Lung (tissue), 12 donors: ENCODE data around the gene SUGP1. TPM values are rescaled to one million over a fixed set of nuclear protein-coding genes. Genes with fewer than 3 reads are reported as not detected.

Source experiments
- ATAC-seq: fragments of 200-7000 bp; cut with Tn5 transposase; one replicate; pipeline ENCODE4 v1.9.1; 2020; ENCODE audit warnings: moderate number of reproducible peaks; ENCODE audit not compliant: insufficient read depth, low FRiP score
- DNase-seq, 3 donors: peaks; one replicate each; pipeline ENCODE4 v3.0.0-alpha.2; 2013 to 2017
- H3K27ac ChIP-seq, 2 donors: one replicate each; pipeline ENCODE4 v1.5.1; 2013; ENCODE audit warnings: mild to moderate bottlenecking in 2 of 2, moderate library complexity in 2 of 2, control low read depth in 1 of 2, inconsistent platforms in 1 of 2, low read depth in 1 of 2, low read length in 1 of 2
- H3K27me3 ChIP-seq, 3 donors: one replicate each; pipeline ENCODE4 v1.5.1; 2013; ENCODE audit warnings: low read length in 2 of 3; ENCODE audit not compliant: control insufficient read depth in 3 of 3, insufficient read depth in 3 of 3
- H3K36me3 ChIP-seq, 4 donors: one replicate each; pipeline ENCODE4 v1.5.1; 2013; ENCODE audit warnings: low read length in 4 of 4, mild to moderate bottlenecking in 1 of 4, moderate library complexity in 1 of 4; ENCODE audit not compliant: control insufficient read depth in 4 of 4, insufficient read depth in 4 of 4
- H3K4me1 ChIP-seq, 5 donors: one replicate each; pipeline ENCODE4 v1.5.1; 2013; ENCODE audit warnings: low read length in 5 of 5, mild to moderate bottlenecking in 2 of 5, moderate library complexity in 1 of 5; ENCODE audit not compliant: control insufficient read depth in 5 of 5, insufficient read depth in 5 of 5
- H3K4me3 ChIP-seq: one replicate; pipeline ENCODE4 v1.5.1; 2013; ENCODE audit warnings: mild to moderate bottlenecking, control low read depth, moderate library complexity
- H3K9ac ChIP-seq, 2 donors: one replicate each; pipeline ENCODE4 v1.5.1; 2013; ENCODE audit warnings: low read length in 2 of 2, control low read depth in 1 of 2; ENCODE audit not compliant: insufficient read depth in 1 of 2
- H3K9me3 ChIP-seq, 4 donors: one replicate each; pipeline ENCODE4 v1.5.1; 2013; ENCODE audit warnings: low read length in 3 of 4, mild to moderate bottlenecking in 1 of 4, moderate library complexity in 1 of 4; ENCODE audit not compliant: control insufficient read depth in 4 of 4, insufficient read depth in 3 of 4
- CTCF ChIP-seq: IDR thresholded peaks from 2 replicates; pipeline ENCODE4 v1.5.1; 2012; ENCODE audit warnings: mild to moderate bottlenecking; ENCODE audit errors: control extremely low read depth, extremely low read depth
- WGBS, 2 donors: extraction: QIAGEN DNeasy Blood & Tissue Kit; methylation state at CpG; one replicate each; pipeline ENCODE4 v1.1.7; 2013; 5-methylcytosine and 5-hydroxymethylcytosine counted together
- polyA plus RNA-seq, 2 donors: library from polyadenylated mRNA; stranded (reverse); fragments of 200-250 nt; gene quantifications; one replicate each; pipeline ENCODE4 v1.2.1, GENCODE V29; 2013
- total RNA-seq, 2 donors: library from RNA; depleted of rRNA in 1 of 2; stranded (reverse); fragments of >200 nt in 1 of 2; gene quantifications; one replicate each; pipeline ENCODE4 v1.2.1, GENCODE V29; 2014 to 2021
- donor health status: control.
- donor health status: control.
- donor health status: Bipolar disorder and iron deficiency.
- donor health status: healthy.
- donor health status: DM: yes; HTN: yes; CAD: no.

Gene SUGP1
- total and polyA plus RNA-seq, 4 donors: 22.3 to 42.8 (median 28.7) TPM

- no peaks in the 10 kb centered on the region for H3K4me1 ChIP-seq
- no peak for ATAC-seq
- TF ChIP-seq CTCF: no peak
- no peak overlapping the region for H3K27ac ChIP-seq
- peaks cover 0 to 69% (median 23%) of the 10 kb centered on the region in 4 donors for H3K36me3 ChIP-seq
- no peak overlapping the region for H3K4me3 ChIP-seq
- DNase-seq: no peak
- no peak overlapping the region for H3K9ac ChIP-seq
- 86 to 90% methylated on average over 14 of the region's 14 CpGs for WGBS, 2 donors
- H3K9me3 ChIP-seq: no peaks in the 10 kb centered on the region
- no peaks in the 10 kb centered on the region for H3K27me3 ChIP-seq
Observed at GRCh38 chr19:19303411-19303810, 16.9 kb downstream of the SUGP1 start.

- ATAC-seq (no peak), DNase-seq (no peak)
- no peaks in the 10 kb centered on the region for H3K9me3 ChIP-seq
- H3K4me3 ChIP-seq: no peak overlapping the region
- no peak overlapping the region for H3K9ac ChIP-seq
- H3K36me3 ChIP-seq: peaks cover 0 to 53% (median 22%) of the 10 kb centered on the region in 4 donors
- TF ChIP-seq CTCF: no peak
- no peak overlapping the region for H3K27ac ChIP-seq
- no peaks in the 10 kb centered on the region for H3K27me3 ChIP-seq
- WGBS, 2 donors: 96 to 98% methylated on average over 12 of the region's 12 CpGs
- no peaks in the 10 kb centered on the region for H3K4me1 ChIP-seq
Observed at GRCh38 chr19:19300613-19301012, 19.7 kb downstream of the SUGP1 start.

GRCh38 chr19:19297759-19298158 is 22.6 kb downstream of the SUGP1 start:
- TF ChIP-seq CTCF: no peak
- no peak for ATAC-seq
- WGBS, 2 donors: 81 to 90% methylated on average over 9 of the region's 9 CpGs

More at GRCh38 chr19:19297759-19298158, 22.6 kb downstream of the SUGP1 start:
- H3K27me3 ChIP-seq: no peaks in the 10 kb centered on the region
- no peak overlapping the region for H3K4me3 ChIP-seq
- H3K27ac ChIP-seq: no peak overlapping the region
- H3K9me3 ChIP-seq: peaks cover 0 to 2% (median under 1%) of the 10 kb centered on the region in 4 donors
- no peak overlapping the region for H3K9ac ChIP-seq
- H3K36me3 ChIP-seq: peaks cover 4 to 45% (median 32%) of the 10 kb centered on the region in 4 donors
- no peaks in the 10 kb centered on the region for H3K4me1 ChIP-seq
- DNase-seq: no peak
